Heart left ventricle (tissue), 16 donors: ENCODE data around the gene RGS12. TPM values are rescaled to one million over a fixed set of nuclear protein-coding genes. Genes with fewer than 3 reads are reported as not detected.

Source experiments
- ATAC-seq, 4 donors: fragments of 200-7000 bp; cut with Tn5 transposase; one replicate each; pipeline ENCODE4 v1.9.1; 2020 to 2022; ENCODE audit warnings: moderate library complexity in 4 of 4, mild to moderate bottlenecking in 3 of 4, moderate number of reproducible peaks in 1 of 4
- DNase-seq, 5 donors: peaks; one replicate each; pipeline ENCODE4 v3.0.0-alpha.2; 2020
- H3K27ac ChIP-seq, 12 donors: fragments of 200-600 bp; sonication (generic) in 4 of 12; one replicate each; pipeline versions ENCODE4 v1.5.0 to v1.8.0; 2016 to 2022; ENCODE audit warnings: mild to moderate bottlenecking in 2 of 12
- H3K27me3 ChIP-seq, 9 donors: fragments of 200-600 bp; sonication (generic) in 2 of 9; one replicate each; pipeline versions ENCODE4 v1.5.1 to v1.8.0; 2016 to 2022; ENCODE audit warnings: mild to moderate bottlenecking in 3 of 9
- H3K36me3 ChIP-seq, 9 donors: fragments of 200-600 bp; sonication (generic) in 2 of 9; one replicate each; pipeline versions ENCODE4 v1.5.0 to v1.8.0; 2018 to 2022; ENCODE audit warnings: mild to moderate bottlenecking in 2 of 9
- H3K4me1 ChIP-seq, 12 donors: fragments of 200-600 bp; sonication (generic) in 4 of 12; one replicate each; pipeline versions ENCODE4 v1.5.0 to v1.8.0; 2016 to 2022; ENCODE audit warnings: mild to moderate bottlenecking in 3 of 12
- H3K4me3 ChIP-seq, 12 donors: fragments of 200-600 bp; sonication (generic) in 4 of 12; one replicate each; pipeline versions ENCODE4 v1.5.0 to v1.8.0; 2017 to 2022; ENCODE audit warnings: mild to moderate bottlenecking in 9 of 12, moderate library complexity in 4 of 12
- H3K9me3 ChIP-seq, 12 donors: fragments of 200-600 bp; sonication (generic) in 4 of 12; one replicate each; pipeline versions ENCODE4 v1.5.0 to v1.8.0; 2016 to 2022; ENCODE audit warnings: mild to moderate bottlenecking in 1 of 12
- CTCF ChIP-seq, 12 donors: fragments of 200-600 bp; sonication (generic) in 4 of 12; IDR thresholded peaks; one replicate each; pipeline versions ENCODE4 v1.5.0 to v1.8.0; 2018 to 2022; ENCODE audit warnings: antibody characterized with exemption in 12 of 12, mild to moderate bottlenecking in 5 of 12
- POLR2A ChIP-seq, 2 donors: fragments of 450-650 bp; IDR thresholded peaks; one replicate each; pipeline ENCODE4 v1.6.1; 2017; ENCODE audit warnings: antibody characterized with exemption in 2 of 2, mild to moderate bottlenecking in 2 of 2, moderate library complexity in 2 of 2
- WGBS, 4 donors: extraction: QIAGEN DNeasy Blood & Tissue Kit in 2 of 4; methylation state at CpG; one replicate each; pipeline versions ENCODE4 v1.1.5 to v1.1.7; 2013 to 2018; 5-methylcytosine and 5-hydroxymethylcytosine counted together
- intact Hi-C, 10 donors: fragments of 100-400 bp; cut with DNase I; formaldehyde crosslinking; loops; one replicate each; pipeline versions ENCODE4 v1.11.1 to v1.14.2; 2022
- polyA plus RNA-seq, 2 donors: library from polyadenylated mRNA; stranded (reverse); fragments of 200-250 nt; gene quantifications; one replicate each; pipeline ENCODE4 v1.2.3, GENCODE V29; 2013
- total RNA-seq, 9 donors: library from RNA; depleted of rRNA in 2 of 9; stranded (reverse); fragments of >200 nt in 2 of 9; fragmentation: NEBNext Ultra II Directional in 3 of 9; extraction: Animal tissue kit (Norgen Biotek cat#: 25700) in 3 of 9; gene quantifications; one replicate each; pipeline versions ENCODE4 v1.1.0 to v1.2.4, GENCODE V29; 2016 to 2023
- donor health status: ischemic (EF 13 %, LVEDD 7.1; RV severe dilation, severe dysfunction).
- donor health status: healthy with polysubstance abuse.
- donor health status: DM: no; HTN: yes; CAD: no.
- donor health status: DM: no; HTN: no; CAD: no.
- donor health status: ischemic (EF 25% LVEDD 6.9; RV normal size, moderate dysfunction).
- donor health status: ischemic (EF 25% LVEDD 5.7; RV mildly dilated, moderate dysfunction).
- donor health status: healthy.
- donor health status: DM: yes; HTN: yes; CAD: no.
- donor health status: ischemic (EF 35%, LVEDD 5.7; RV mildly dilated, moderate dysfunction).
- donor health status: nonischemic (EF 11% LVEDD 7.7; RV severe dilation, severe dysfunction).
- donor health status: DM: yes; HTN: yes; CAD: no.
- donor health status: PGD.
- donor health status: ischemic (EF 29% LVEDD 5.4; RV normal size, mild dysfunction).
- donor health status: nonischemic (EF 23%, LVEDD 6.1; RV moderate dilation, normal function).

Gene RGS12
- total and polyA plus RNA-seq, 11 donors = 8.4 to 18.4 (median 13.9) TPM

- Histone ChIP-seq H3K4me1 (no peaks in the 10 kb centered on the region), H3K9me3 (no peaks in the 10 kb centered on the region), H3K4me3 (no peak overlapping the region), H3K27me3 (no peaks in the 10 kb centered on the region), H3K27ac (no peak overlapping the region), H3K36me3 (no peaks in the 10 kb centered on the region)
- TF ChIP-seq POLR2A (IDR thresholded peaks at IDR 0.05) = no peak
- TF ChIP-seq CTCF (IDR thresholded peaks at IDR 0.05) = no peak
- intact Hi-C loops = no loop called here
- ATAC-seq (peak in 1 of 4 donors; percentile 40), DNase-seq (peak in 3 of 5 donors; percentile 2 to 19 (median 14))
- WGBS, 4 donors = 91 to 94% (median 93%) methylated on average over 35 of the region's 35 CpGs
Observed at GRCh38 chr4:3261411-3262207, 31.2 kb upstream of the RGS12 start.

GRCh38 chr4:3262208-3263052, 30.4 kb upstream of the RGS12 start:
- WGBS, 4 donors = 86 to 92% (median 90%) methylated on average over 20 to 23 of the region's 23 CpGs
- ATAC-seq (peak in 2 of 4 donors; percentile 10 to 21), DNase-seq (peak in 2 of 5 donors; percentile 3 to 12)
- TF ChIP-seq POLR2A (IDR thresholded peaks at IDR 0.05) (no peak), CTCF (IDR thresholded peaks at IDR 0.05) (no peak)
- Histone ChIP-seq H3K4me1 (no peaks in the 10 kb centered on the region), H3K27me3 (no peaks in the 10 kb centered on the region), H3K27ac (no peak overlapping the region), H3K4me3 (no peak overlapping the region), H3K9me3 (no peaks in the 10 kb centered on the region), H3K36me3 (no peaks in the 10 kb centered on the region)
- intact Hi-C loops = no loop called here

GRCh38 chr4:3263053-3263875, 29.6 kb upstream of the RGS12 start:
- WGBS, 4 donors = 76 to 86% (median 83%) methylated on average over 21 to 28 of the region's 28 CpGs
- ATAC-seq = peak in 2 of 4 donors; percentile 19 to 24
- DNase-seq = peak in 2 of 5 donors; percentile 4 to 10

GRCh38 chr4:3263876-3264193, 29.0 kb upstream of the RGS12 start:
- no peaks in the 10 kb centered on the region for H3K27me3 ChIP-seq
- no peak for DNase-seq
- H3K9me3 ChIP-seq = no peaks in the 10 kb centered on the region
- no peak for TF ChIP-seq CTCF (IDR thresholded peaks at IDR 0.05)
- no peak for TF ChIP-seq POLR2A (IDR thresholded peaks at IDR 0.05)
- no peak overlapping the region for H3K27ac ChIP-seq
- H3K4me3 ChIP-seq = no peak overlapping the region
- intact Hi-C loops = no loop called here
- no peak for ATAC-seq
- WGBS, 4 donors = 57 to 63% (median 59%) methylated on average over 6 of the region's 6 CpGs
- H3K36me3 ChIP-seq = no peaks in the 10 kb centered on the region
- no peaks in the 10 kb centered on the region for H3K4me1 ChIP-seq

More at GRCh38 chr4:3263053-3263875, 29.6 kb upstream of the RGS12 start:
- TF ChIP-seq POLR2A (IDR thresholded peaks at IDR 0.05) = no peak
- H3K4me1 ChIP-seq = no peaks in the 10 kb centered on the region
- H3K27me3 ChIP-seq = no peaks in the 10 kb centered on the region
- H3K27ac ChIP-seq = no peak overlapping the region
- intact Hi-C loops = no loop called here
- H3K9me3 ChIP-seq = no peaks in the 10 kb centered on the region
- no peak overlapping the region for H3K4me3 ChIP-seq
- H3K36me3 ChIP-seq = no peaks in the 10 kb centered on the region
